Calu3 (cell line): ENCODE data around the gene DMD. TPM values are rescaled to one million over a fixed set of nuclear protein-coding genes. Genes with fewer than 3 reads are reported as not detected.

ENCODE experiments used
- BruUV-seq: library from RNA; stranded (reverse); fragments of 400-500 nt; replicated peaks from 2 replicates; lab custom pipeline; 2021; lab: Mats Ljungman, UMichigan
- CTCF ChIA-PET: fragments of 300-600 bp; sonication (Branson Sonifier 250); formaldehyde crosslinking; loops from one replicate; lab custom pipeline; 2022; ENCODE audit warnings: antibody characterized with exemption; lab: Charles Lee
- DNase-seq: peaks from one replicate; pipeline ENCODE4 v3.0.0; 2022
- H3K27ac Mint-ChIP-seq: one replicate; pipeline ENCODE4 v1.8.0; 2022; ENCODE audit warnings: mixed read lengths; ENCODE audit not compliant: unreplicated experiment
- H3K27me3 Mint-ChIP-seq: one replicate; pipeline ENCODE4 v1.8.0; 2022; ENCODE audit warnings: mixed read lengths; ENCODE audit not compliant: unreplicated experiment
- H3K36me3 Mint-ChIP-seq: one replicate; pipeline ENCODE4 v1.8.0; 2022; ENCODE audit warnings: mild to moderate bottlenecking, moderate library complexity, mixed read lengths; ENCODE audit not compliant: insufficient read depth, unreplicated experiment
- H3K4me1 Mint-ChIP-seq: one replicate; pipeline ENCODE4 v1.8.0; 2022; ENCODE audit warnings: mild to moderate bottlenecking, low read depth, mixed read lengths; ENCODE audit not compliant: unreplicated experiment
- H3K4me3 Mint-ChIP-seq: one replicate; pipeline ENCODE4 v1.8.0; 2022; ENCODE audit warnings: mild to moderate bottlenecking, low read depth, moderate library complexity, mixed read lengths; ENCODE audit not compliant: unreplicated experiment
- H3K9me3 Mint-ChIP-seq: one replicate; pipeline ENCODE4 v1.8.0; 2022; ENCODE audit warnings: low read depth, mixed read lengths; ENCODE audit not compliant: unreplicated experiment
- CTCF ChIP-seq: fragments of 200-600 bp; IDR thresholded peaks from one replicate; pipeline ENCODE4 v1.8.0; 2022; ENCODE audit warnings: antibody characterized with exemption; ENCODE audit not compliant: unreplicated experiment
- intact Hi-C: fragments of 100-400 bp; cut with micrococcal nuclease; formaldehyde crosslinking; loops from one replicate; pipeline ENCODE4 v1.10.0; 2022; ENCODE audit not compliant: unreplicated experiment
- total RNA-seq: library from RNA; stranded (reverse); gene quantifications from 2 replicates; pipeline ENCODE4 v1.2.3, GENCODE V29; 2022

Gene DMD
- total RNA-seq, 1 experiment from 2014 or later = 11.6 TPM

- Mint-ChIP-seq H3K4me1 (peaks cover 7% of the 10 kb centered on the region), H3K4me3 (no peak overlapping the region), H3K9me3 (peaks cover 3% of the 10 kb centered on the region), H3K27me3 (no peaks in the 10 kb centered on the region), H3K36me3 (no peaks in the 10 kb centered on the region), H3K27ac (no peak overlapping the region)
- no peak for TF ChIP-seq CTCF
- CTCF ChIA-PET = no interaction called here
- no peak for DNase-seq
- no TSS peak for BruUV-seq
- intact Hi-C loops = no loop called here
Observed at GRCh38 chrX:32871636-32872035, 339.7 kb downstream of the DMD start.

GRCh38 chrX:32868524-32868895, 342.8 kb downstream of the DMD start:
- intact Hi-C loops = no loop called here
- no peaks in the 10 kb centered on the region for H3K36me3 Mint-ChIP-seq

GRCh38 chrX:32867781-32868523, 343.4 kb downstream of the DMD start:
- CTCF ChIA-PET = no interaction called here
- intact Hi-C loops = no loop called here
- Mint-ChIP-seq H3K9me3 (peaks cover 3% of the 10 kb centered on the region), H3K36me3 (no peaks in the 10 kb centered on the region), H3K27me3 (no peaks in the 10 kb centered on the region), H3K27ac (no peak overlapping the region), H3K4me3 (no peak overlapping the region), H3K4me1 (peaks cover 7% of the 10 kb centered on the region)
- DNase-seq = no peak
- TF ChIP-seq CTCF = no peak
- no TSS peak for BruUV-seq

More at GRCh38 chrX:32868524-32868895, 342.8 kb downstream of the DMD start:
- no TSS peak for BruUV-seq
- no peak for TF ChIP-seq CTCF
- Mint-ChIP-seq H3K9me3 (peaks cover 3% of the 10 kb centered on the region), H3K4me3 (no peak overlapping the region), H3K4me1 (peaks cover 7% of the 10 kb centered on the region), H3K27ac (no peak overlapping the region), H3K27me3 (no peaks in the 10 kb centered on the region)
- CTCF ChIA-PET = no interaction called here
- no peak for DNase-seq

- no peak for TF ChIP-seq CTCF
- H3K27ac Mint-ChIP-seq = no peak overlapping the region
- no peaks in the 10 kb centered on the region for H3K4me1 Mint-ChIP-seq
- H3K36me3 Mint-ChIP-seq = no peaks in the 10 kb centered on the region
- BruUV-seq = no TSS peak
- intact Hi-C loops = loop anchor here (10.0 kb wide), 1 partner anchor 57 kb away; no protein-coding TSS in a partner anchor
- no peaks in the 10 kb centered on the region for H3K9me3 Mint-ChIP-seq
- CTCF ChIA-PET = no interaction called here
- H3K4me3 Mint-ChIP-seq = no peak overlapping the region
- H3K27me3 Mint-ChIP-seq = no peaks in the 10 kb centered on the region
- DNase-seq = no peak
Observed at GRCh38 chrX:32852203-32852602, 359.1 kb downstream of the DMD start.
